DMS153 treated with DMSO at 0.1 percent for 48 hours (cell line): ENCODE results near the gene PLCB3.
"Not testable (repeated sequence)": the region's sequence is repeated elsewhere in the genome, so short reads cannot be mapped to it uniquely, and the experiment has no call there.

Source experiments
- DNase-seq: peaks from one replicate; lab custom pipeline; 2025; ENCODE audit not compliant: unreplicated experiment; lab: John Stamatoyannopoulos, UW

The PLCB3 gene

GRCh38 chr11:64235437-64236161 is 15.7 kb upstream of the PLCB3 start:
- no peak for DNase-seq

DNA sequence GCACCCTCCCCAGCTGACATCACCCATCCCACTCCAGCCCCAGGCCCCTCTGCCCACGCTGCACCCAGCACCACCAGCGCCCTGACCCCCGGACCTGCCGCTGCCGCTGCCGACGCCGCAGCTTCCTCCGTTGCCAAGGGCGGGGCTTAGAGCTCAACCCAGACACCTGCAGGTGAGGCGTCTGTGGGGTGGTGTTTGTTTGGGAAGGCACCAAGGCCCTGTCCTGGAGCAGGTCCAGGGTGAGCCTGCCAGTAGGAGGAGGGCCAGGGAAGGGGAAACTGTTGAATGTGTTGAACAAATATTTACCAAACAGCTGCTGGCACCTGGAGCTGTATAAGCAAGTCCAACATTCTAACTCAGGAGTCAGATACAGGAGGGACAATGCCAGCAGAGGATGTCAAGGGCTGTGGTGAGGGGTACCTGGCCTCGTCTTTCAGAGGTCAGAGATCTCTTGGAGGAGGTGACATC is 13.8 kb upstream of the PLCB3 start:
- DNase-seq: peak; percentile 96

DNA sequence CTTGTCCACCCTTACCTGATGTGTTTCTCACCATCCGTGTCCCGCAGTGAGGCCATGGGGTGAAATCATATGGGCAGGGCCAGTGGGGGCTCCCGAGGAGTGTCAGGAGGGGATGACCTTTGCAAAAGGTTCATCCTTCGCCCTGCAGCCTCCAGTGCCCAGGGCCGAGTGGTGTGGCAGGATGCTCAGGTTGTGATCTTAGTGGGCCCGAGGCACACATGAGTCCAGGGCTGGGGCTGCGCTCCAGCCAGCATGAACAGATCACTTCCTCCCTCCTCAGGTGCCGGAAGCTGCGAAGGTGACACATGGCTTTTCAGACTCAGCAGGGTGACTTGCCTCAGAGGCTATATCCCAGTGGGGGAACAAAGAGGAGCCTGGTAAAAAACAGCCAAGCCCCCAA is 13.3 kb upstream of the PLCB3 start:
- DNase-seq: no peak

GRCh38 chr11:64238999-64239398 is 12.3 kb upstream of the PLCB3 start:
- no peak for DNase-seq

GRCh38 chr11:64239662-64240434 is 11.5 kb upstream of the PLCB3 start:
- no peak for DNase-seq

DNA sequence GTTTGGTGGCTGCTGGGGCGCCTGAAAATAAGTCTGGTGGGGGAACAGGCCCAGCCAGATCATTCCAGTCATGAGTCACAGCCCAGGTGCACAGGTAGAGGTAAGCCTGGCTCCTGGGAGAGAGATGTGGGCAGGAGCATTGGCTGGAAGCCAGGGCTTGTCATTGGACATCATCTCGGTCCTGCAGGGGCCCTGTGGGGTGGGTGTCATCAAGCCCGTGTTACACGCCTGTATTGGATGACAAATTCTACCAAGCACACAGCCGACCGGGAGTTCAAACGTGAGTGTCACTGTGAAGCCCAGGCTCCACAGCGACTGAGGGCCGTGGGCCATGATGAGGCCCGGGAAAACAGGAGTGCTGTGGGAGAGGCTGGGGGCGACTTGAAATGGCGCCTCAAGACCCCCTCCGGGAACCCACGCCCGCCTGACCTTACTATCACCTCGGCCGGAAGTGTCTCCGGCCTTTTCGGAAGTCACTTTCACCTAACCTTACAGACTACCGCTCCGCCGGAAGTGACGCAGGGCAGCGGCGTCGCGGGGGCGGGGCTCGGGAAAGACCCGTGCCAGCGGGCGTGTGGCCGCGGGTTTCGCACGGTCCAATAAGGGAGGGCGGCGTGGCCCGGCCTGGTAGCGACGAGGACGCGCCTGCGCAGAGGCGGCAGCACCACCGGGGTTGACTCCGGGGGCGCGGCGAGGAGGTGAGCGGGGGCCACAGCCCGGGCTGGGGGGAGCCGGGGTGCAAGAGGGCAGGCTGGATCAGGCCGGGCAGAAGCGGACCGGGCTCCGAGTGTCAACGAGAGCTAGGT is 10.7 kb upstream of the PLCB3 start, which contains the start of gene FKBP2:
FKBP2 (plus strand) TSS at position 661 of the 806 bp plus-strand sequence. CDS start 1,293 bp downstream, outside the sequence.
- DNase-seq: peak; percentile 92

GRCh38 chr11:64241241-64241490 is 10.2 kb upstream of the PLCB3 start:
- DNase-seq: peak; percentile 96

DNA sequence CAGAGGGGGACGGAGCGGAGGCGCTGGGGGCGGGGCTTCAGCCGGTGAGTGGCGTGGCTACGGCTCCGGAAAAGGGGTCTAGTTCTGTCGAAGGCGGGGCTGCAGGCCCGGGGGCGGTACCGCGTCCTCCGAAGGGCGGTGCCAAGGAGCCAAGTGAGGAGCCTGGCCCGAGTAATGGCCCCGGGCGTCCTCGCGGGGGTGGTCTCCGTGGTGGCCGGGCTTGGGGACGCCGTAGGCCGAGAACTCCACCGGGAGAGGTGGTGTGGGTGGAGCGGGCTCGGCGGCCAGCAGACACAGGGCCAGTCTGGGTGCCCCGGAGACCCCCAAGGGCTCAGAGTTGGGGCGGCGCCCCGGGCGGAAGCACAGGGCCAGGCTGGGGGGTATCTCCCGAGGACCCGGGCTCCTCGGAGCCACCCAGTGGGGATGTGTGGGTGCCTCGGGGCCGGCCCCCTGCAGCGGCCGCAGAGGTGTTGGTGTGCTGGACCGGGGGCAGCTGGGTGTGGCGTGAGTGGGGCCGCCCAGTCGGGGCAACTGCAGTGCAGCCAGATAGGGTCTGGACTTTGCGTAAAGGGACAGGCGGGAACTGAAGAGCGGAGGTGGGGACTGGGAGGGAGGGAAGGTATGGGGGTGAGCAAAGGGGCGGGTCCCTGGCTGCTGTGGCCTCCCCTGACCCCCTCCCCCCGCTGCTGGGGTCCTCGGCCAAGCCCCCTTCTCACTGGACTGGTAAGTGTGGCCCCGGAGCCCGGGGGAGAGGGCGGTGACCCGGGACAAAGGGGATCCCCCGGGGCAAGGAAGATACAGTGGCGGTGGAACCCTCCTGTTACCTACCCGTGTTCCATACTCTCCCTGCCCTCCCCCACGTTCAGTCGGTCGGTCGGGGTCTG is 9.6 kb upstream of the PLCB3 start:
- DNase-seq: no peak

DNA sequence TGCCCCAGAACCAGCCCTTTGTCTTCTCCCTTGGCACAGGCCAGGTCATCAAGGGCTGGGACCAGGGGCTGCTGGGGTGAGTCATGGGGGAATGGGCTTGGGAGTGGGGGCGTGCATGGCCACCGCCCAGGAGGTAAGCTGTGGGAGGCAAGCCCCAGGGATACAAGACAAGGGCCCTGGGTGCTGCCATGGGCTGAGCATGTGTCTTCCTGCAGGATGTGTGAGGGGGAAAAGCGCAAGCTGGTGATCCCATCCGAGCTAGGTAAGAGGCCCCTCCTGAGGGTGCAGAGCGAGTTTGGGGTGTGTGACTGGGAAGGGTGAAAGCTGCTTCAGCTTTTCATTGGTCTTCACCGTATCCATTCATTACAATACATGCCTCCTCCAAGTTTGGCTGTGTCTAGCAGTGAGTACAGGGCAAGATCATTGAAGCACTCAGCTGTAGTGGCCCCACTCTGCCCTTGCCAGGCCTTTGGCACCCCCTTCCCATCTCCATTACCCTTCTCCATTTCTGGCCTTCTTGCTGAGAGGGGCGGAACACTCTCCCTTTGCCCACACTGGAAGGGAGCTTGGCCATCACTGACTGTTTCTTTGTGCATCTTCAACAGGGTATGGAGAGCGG is 8.0 kb upstream of the PLCB3 start:
- no peak for DNase-seq

DNA sequence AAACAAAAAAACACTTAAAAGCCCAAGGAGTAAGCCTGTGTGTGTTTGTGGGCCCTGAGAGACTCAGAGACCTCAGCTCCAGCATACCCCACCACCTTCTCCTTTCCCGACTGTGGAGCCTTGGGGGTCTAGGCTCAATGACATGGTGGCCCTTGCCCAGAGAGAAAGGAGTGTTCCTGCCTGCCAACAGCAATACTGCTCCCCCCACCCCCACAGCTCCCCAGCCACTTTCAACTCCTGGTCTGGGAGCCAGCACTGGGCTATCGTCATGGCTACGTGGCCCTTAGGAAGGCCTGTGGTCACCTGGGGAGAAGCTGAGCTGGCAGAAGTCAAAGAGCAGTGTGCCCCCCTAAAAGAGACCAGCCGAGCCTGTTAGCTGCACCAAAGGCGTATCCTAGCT is 7.2 kb upstream of the PLCB3 start:
- DNase-seq: no peak

GRCh38 chr11:64244966-64245365 is 6.4 kb upstream of the PLCB3 start:
- no peak for DNase-seq

DNA sequence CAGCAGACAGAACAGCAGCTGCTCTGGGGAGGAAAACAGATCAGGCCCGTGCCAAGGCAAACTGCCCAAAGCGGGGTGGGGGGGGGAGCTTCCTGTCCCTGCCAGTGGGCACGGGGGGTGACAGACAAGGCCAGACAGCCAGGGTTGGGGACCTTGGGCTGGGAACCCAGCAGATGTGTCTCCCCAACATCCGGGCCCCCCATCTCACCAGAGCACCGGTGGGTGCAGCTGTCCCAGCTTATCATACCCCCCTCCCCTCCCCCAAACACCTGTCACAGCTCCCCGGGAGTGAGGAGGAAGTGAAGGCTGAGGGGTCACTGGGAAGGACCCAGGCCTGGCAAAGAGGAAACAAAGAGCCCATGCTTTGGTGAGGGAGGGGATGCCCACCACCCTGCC is 5.9 kb upstream of the PLCB3 start:
- no peak for DNase-seq

- DNase-seq: no peak
These were observed 5.3 kb upstream of the PLCB3 start for GRCh38 chr11:64245797-64246620.

- not testable (repeated sequence) for DNase-seq
These were observed 4.8 kb upstream of the PLCB3 start for GRCh38 chr11:64246621-64246870.

DNA sequence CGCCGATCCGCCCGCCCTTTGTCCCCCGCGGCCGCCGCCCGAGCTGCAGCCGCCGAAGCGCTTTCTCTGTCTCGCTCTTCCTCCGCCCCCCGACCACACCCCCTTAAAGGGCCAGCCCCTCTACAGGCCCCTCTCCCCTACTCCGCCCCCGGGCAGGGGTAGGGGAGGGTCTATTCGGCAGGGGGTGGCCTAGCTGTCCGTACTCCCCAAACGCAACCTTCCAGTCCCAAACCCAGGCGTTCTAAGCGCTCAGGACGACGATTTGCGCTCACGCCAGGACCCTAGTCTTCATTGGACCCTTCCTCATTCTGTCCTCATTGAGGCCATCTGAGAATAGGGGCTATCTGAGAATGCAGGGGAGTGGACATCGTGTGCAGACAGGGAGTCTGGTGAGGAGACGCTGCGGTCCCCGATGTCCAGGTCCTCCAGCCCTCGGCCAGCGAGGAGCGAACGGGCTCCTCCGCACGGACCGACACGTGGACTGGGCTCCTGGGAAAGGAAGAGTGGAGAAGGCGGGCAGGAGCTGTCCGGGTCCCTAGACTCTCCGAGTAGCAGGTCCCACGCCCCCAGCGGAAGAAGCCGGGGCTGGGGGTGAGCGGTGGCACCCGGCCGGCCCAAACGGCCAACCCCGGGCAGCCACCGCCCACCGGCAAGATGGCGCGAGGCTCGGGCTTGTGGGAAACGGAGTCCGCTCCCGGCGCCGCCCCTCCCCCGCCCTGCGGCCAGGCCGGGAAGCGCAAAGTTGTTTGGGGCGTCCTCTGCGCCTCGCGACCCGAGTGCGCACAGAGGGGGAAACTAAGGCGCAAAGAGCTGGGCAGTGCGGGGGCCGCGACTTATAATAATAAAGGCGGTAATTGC is 4.2 kb upstream of the PLCB3 start, which contains the start of gene PPP1R14B:
PPP1R14B (minus strand) TSS at position 73 of the 858 bp plus-strand sequence. CDS start 270 bp downstream, outside the sequence.
- DNase-seq: peak; percentile 72

DNA sequence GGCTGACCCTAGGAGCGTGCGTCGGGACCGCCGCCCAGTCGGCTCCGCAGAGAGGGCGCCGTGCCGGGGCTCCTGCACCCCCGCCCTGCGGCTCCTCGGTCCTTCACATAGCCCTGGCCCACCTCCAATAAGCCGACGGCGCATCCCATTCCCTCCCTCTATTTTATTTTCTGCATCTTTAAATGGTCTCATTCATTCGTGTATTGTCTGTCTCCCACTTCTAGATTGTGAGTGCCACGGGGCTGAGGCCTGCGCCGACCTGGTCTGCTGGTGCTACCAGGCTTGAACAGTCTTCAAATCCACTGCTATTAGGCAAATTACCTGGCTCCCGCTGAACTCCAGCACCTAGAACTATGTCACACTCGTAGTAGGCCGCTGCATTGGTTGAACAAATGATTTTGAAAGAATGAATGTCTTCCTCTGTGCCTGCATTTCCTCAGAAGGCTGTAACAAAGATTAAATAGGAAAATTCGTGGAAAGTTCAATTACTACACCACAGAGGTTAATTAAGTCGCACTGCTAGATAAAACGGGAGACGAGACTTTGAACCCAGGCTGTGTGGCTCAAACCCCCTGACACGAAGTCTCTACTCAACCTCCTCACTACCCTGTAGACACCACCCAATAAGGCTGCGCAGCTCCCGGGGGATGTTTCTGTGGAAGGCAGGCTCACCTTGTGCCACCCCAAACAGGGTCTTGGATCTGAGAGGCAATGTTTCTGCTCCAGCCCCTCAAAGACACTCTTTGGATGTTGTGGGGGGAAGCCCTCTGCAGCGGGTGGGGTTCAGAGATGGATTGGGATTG is 3.4 kb upstream of the PLCB3 start:
- no peak for DNase-seq

DNA sequence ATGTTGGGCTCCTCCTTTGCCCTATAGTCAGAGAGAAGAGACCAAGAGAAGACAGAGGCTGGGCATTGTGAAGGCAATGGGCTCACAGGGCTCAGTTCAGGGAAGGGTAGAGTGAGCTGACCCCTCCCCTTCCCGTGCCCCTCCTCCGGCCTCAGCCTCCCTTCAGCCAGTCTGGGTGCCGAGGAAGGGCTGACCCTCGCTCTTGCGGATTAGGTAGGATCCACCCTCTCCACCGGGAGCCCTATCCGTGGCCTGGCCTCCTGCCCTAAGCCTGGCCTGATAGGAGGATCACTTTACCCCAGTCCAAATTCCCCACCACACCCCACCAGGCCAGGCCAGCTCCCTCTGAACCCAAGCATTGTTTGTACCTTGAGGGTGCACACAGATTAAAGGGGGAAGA is 2.8 kb upstream of the PLCB3 start:
- DNase-seq: no peak

GRCh38 chr11:64249038-64249437 is 2.3 kb upstream of the PLCB3 start:
- no peak for DNase-seq
